Amniotic epithelial cell (primary cell): Measurements from ENCODE around the gene BTRC.

Source experiments
- DNase-seq: peaks from one replicate; pipeline ENCODE4 v3.0.0-alpha.2; 2010; ENCODE audit warnings: low read depth

Gene BTRC

DNA sequence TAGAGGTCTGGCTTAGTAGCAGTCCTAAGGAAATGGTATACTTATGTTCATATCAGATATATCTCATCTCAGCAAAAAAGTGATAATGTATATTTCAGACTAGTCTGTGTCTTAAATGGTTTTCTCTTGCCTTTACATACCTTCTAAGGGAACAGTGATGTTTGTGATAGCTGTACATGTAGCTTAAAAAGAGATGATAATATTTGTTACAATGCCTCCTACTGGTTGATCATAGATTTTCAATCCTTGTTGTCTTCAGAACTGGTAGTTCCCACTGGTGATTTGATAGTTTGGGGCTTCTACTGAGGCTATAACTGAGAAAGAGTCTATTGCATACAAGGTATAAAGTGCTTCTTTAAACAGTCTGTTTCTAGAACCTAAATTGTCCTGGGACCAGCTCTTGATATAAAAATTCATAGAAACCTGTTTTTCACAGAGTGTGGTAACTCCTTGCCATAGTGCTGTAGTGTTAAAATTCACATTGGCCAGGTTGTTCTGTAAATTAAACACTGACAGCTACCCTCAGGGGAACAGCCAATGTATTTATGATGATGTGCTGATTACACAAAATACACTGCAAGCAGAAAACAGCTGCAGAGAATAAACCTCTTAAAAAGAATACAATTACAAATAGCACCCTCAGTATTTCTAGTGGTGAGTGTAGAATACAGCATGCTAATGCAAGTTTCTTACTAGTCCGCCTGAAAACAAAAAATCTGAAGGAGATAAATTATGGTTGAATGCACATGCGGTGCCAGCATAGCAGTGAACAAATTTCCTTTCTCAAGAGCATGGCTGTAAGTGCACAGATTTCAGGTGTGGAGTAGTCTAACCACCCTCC lies 90.3 kb downstream of the BTRC start:
- peak; percentile 22 for DNase-seq

DNA sequence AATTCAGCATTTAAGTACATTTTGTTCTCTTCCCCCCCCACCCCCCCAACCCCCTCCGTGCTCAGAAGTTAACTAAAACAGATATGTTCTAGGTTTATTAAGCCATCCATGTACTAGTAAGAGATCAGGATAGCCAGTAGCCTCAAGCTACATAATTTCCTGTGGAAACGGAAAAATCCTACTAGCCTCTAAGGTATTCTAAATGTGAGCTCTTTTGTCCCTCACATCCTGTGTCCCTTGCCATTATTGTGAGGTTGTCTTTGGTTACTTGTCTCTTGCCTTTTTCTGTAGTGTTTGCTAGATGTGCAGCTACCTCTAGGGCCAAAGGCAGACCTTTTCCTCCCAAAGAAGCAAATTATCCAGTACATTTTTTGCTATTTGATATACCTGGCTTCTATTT lies 92.1 kb downstream of the BTRC start:
- DNase-seq = no peak

DNA sequence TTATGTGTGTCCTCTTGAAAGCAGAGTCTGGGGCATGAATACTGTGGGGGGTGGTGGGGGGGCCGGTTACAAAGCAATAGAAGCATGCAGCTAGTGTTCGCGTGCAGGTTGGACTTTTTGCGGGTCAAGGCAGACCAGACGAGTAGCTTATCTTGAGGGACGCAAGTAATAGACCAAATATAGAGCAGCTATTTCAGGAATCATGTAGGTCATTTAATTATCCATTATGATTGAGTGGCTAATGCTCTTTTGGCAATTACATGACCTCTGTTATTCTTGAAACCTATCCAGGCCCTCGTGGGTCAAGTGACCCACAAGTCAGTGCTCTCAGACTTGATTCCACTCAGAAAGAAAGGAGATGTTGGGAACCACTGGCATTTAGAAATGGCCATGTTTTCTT lies 93.0 kb downstream of the BTRC start:
- DNase-seq = no peak

DNA sequence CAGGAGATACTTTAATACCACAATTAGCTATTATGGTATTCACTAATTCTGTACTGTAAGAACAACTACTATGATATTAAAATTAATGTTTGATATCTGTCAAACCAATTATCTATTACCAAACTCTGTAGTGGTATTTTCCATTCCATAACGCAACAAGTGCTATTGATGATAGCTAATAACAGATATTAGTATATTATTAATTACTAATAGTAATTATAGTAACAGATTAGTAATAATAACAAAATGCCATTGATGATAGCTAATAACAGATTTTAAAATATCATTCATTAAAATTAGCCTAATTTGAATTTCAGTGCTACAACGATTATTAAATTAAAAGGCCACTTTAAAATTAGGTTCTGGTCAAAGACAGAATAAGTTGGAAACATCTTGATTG lies 93.5 kb downstream of the BTRC start:
- DNase-seq = no peak

DNA sequence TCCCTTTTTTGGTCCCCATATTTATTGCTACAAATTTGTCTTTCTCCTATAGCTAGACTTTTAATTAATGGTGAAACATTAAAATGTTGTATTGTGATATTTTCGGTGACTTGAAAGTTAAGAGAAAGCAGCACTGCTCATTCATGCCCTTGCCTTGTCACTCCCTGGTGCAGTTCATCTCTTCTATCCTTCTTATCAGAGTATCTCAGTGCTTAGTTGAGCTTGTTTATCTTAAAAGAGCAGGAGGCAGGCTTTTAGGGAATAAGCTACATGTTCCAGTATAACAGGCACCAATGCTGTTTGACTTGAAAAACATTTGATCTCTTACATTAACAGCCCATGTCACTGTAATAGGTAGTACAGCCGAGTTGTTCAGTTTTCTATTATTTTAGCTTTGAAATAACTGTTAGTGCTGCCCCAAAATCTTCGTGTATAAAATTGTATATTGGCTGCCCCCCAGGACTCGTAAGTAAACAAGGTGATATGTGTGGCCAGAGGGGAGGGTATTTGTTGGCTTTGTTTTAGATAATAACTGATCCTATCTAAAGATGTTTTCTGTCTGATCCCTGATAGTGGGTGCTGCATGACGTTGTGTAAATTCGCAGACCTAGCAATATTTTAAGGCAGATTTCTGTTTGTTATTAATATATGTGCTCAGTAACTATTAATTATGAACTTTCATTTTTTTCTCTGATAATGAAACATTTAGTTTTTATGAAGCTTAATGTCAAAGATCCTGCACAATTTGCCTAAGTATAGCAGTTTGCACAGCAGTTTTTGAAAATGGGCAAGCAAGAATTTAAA lies 96.5 kb downstream of the BTRC start:
- DNase-seq = peak; percentile 5

DNA sequence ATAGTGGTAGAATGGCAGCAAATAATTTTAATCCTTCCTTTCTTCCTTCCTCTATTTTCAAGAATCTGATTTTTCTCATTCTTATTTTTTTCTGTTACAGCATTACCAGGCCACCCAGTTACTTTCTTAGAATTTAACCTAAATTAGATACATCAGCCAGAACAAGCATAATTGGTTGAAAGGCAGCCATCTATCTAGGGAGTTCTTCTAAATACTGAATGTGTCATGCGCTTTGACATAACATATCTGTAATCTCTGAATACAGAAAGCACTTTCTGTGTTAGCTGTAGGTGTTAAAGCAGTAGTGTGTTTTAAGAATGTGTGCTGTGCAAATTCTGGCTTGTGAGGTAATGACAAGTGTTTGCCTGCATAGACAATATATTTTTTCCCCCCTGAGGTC lies 97.3 kb downstream of the BTRC start:
- no peak for DNase-seq

DNA sequence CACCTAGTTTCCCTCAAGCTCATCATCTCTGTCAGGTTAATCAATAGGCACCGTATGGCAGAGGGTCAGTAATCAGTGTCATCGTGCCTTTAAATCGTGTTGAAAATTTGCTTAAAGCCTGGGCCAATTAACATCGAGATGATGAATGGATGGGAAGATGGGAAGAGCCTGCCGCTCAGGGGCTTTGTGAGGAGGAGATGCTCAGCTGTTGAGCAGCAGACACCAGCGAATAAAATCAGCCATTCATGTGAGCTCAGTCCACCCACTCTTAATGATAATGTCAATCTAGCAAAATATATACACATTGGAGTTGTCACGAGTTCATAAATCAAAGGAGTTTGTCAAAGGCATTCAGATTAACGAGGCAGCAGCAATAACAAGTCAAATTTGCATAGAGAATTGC lies 97.7 kb downstream of the BTRC start:
- no peak for DNase-seq

DNA sequence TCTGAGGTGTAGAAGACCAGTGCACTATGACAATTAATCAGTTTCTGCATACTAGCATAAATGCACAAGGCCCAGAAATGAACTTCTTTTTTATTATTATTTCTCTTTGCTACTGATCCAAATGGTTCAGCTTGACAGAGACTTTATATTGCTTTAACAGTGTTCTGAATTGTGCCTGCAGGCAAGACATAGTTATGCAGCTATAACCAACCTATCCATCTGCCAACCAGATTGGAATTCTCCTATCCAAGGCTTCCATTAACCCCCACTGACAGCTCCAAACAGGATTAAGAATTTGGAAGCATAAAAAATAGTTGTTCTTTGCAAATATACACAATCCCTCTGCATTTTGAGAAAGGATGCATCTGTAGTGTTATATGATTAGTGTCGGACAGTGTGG lies 98.2 kb downstream of the BTRC start:
- no peak for DNase-seq

DNA sequence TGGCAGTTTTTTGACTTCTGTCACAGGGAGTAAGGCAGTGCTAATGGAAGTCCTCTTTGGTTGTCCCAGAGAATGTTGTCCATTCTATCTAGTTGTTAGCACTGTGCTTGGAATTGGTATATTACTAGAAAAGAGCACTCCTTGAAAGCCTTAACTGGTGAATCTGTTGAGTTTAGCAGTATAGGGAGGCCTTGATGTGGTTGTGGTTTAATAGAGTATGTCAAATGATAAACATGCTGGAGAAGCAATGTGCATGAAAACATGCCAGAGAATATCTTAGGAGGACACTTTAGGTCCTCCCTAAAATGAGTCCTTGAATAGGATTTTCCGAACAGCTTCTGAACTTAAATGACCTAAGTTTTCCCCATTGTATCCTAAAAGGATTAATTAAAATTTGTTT lies 98.6 kb downstream of the BTRC start:
- DNase-seq = peak; percentile 10

DNA sequence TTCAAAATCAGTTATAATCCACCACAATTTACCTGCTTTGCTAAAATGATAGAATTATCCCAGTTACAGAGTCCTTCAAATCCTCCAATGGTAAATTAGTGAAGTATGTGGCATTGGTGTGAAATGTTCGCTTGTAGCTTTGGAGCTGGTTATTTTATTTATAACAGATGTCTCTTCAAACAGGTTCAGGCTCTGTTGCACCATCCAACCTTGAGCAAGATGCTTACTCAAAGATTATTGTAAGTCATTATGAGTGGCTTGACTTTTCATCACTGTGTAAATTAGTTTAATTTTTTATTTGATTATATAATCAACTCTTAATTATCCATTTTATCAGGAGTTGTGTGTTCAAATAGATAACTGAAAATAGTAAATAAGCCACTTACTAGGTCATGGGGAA lies 99.4 kb downstream of the BTRC start:
- DNase-seq = peak; percentile 67

DNA sequence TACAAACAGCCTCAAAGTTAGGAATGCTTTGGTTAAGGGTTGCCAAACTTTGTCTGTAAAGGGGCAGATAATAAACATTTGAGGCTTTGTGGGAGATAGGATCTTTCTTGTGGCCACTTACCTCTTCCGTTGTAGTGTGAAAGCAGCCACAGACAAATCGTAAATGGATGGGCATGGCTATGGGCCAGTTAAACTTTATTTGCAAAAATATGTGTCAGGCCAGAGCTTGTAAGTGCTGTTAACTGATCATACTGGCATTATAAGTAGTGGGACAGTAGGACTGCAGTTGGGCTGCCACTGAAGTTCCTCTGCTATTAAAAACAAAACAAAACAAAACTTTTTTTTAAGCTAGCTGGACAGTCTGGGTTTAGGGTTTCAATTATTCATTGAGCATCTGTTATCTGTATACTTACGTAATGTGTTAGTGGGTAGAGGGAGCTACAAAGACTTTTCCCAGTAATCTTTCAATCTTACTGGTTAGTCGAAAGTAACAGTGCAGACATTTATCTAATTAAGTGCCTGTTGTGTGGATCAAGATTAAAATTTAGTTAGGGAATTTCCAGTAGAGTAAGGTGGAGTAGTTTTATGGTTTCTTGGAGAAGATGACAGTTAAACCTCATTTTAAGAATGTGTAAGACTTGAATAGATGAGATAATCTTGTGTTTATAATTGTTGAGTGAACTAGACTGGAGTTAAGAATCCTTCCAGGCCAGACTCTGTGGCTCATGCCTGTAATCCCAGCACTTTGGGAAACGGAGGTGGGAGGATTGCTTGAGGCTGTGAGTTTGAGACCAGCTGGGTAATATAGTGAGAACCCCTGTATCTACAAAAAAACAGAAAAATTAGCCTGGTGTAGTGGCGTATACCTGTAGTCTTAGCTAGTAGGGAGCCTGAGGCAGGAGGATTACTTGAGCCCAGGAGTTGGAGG lies 100.1 kb downstream of the BTRC start:
- peak; percentile 85 for DNase-seq

DNA sequence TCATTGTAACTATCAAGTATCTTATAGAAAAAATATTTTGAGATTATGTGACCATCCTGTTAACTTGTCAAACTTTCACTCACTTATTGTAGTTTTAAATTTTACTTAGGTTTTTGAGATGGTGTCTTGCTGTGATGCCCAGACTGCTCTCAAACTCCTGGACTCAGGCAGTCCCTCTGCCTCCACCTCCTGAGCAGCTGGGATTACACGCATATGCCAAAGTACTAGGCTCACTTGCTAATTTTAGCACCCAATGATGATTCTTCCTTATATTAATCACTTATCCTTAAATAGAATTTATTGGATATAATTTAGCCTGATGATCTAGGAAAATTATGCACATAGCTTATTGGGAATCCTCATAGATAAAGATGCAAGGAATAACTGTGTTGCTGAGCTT lies 104.9 kb downstream of the BTRC start:
- no peak for DNase-seq

DNA sequence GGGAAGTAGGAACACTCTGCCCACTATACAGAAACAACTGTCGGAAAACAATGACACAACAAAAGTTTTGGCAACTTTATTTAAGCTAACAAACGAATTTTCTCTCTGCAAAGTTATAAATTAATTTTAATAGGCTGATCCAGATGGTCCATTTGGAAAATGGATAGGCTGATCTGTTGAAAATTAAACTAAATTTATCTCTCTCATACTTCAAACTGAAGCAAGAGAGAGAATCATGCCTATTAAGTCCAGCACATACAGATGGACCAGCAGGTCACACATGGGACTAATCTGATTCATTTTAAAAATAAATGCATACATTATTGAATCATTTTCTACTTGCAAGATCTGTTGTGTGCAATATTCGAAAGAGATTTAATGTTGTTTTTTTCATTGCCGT lies 110.1 kb downstream of the BTRC start:
- DNase-seq = no peak

DNA sequence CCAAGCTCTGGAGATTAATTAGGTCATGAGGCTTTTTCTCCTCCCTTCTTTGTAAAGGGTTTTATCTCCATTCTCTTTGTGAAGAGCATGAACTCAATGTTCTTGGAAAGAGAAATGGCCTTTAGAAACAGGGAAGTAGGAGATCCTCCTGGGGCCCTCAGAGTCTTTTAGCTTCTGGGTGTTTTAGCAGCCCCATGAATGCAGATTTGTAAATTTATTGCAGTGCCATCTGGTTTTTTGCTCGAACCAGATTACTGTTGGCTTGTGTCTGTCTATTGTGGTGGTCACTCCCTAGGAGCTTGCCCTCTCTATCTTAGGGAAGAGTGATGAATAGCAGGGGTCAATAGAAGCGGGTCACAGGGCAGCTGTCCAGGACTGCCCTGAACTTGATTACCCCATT lies 110.6 kb downstream of the BTRC start:
- peak; percentile 1 for DNase-seq

DNA sequence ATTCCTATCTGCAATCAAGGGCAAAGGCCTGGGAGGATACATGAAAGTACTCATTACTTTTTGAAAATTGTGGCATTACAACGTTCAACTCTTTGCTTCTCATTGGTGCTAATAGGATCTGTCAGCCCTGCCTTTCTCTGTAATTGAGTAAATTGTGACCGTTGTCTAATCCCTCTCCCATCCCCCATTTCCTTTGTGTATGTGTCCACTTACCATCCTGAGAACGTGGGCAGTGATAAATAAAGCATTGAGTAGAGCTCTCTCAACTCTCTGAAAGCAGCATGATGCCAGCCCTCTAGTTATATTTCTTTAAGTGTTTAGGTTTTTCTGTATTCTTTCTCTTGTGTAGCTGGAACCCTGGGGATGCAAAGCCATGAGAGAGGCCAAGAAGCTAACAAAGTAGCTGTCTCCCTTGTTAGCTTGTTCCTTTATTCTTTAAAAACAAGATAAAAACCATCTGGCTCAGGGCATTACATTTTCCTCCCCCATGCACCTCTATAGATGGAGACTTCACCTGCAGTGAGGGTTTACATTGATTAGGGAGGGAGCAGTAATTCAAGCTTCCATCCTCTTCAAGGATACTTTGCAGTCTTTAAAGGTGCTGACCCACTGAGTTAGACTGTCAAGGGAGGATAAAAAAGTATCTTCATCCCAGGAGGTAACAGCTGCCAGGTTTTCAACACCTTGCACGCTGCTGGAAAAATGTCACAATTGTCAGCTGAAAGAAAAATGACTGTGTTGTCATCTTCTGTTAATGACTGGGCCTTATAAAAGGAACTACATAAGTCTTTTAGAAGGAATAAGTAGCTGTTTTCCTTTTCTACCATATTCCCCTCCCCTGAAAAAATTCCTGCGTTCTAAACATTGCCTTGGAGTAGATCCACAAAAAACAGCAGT lies 112.3 kb downstream of the BTRC start:
- DNase-seq = no peak

DNA sequence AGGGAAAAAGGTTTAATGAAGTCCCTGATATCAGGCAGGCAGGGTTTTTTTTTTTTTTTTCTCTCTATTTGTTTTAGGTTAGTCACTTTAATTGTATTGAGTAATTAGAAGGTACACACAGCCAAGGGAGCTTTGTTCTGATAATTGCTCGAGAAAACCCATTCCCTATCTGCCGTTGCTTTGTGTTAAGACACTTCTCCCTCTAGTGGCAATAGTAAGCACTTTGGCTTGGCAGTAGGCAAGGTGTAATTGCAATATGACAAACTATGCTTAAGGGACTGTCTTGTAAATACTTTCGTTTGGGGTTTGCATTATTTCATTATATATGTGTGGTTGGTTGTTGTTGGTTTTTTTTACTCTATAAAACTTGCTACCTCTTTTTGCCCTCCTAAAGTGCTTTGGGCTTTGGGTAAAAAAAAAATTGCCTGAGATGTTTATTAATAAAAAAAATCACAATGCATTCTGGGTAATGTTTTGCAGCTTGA lies 113.4 kb downstream of the BTRC start:
- peak; percentile 78 for DNase-seq

DNA sequence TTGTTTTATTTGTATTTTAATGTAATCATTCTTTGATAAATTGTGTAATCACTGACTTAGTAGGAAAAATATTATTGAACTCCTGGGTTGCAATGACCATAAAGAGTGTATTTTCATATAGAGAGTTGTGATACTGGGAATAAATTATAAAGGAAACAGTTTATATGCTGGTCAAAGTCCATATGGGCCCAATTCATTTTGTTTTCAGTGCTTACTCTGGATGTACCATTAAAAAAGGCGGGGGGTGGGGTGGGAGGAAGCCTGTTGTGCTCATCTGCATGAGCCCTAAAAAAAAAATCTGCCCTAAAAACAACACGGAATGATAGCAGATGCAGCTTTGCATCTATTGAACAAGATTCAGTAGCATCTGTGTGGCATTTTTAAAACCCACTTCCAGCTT lies 114.2 kb downstream of the BTRC start:
- no peak for DNase-seq

DNA sequence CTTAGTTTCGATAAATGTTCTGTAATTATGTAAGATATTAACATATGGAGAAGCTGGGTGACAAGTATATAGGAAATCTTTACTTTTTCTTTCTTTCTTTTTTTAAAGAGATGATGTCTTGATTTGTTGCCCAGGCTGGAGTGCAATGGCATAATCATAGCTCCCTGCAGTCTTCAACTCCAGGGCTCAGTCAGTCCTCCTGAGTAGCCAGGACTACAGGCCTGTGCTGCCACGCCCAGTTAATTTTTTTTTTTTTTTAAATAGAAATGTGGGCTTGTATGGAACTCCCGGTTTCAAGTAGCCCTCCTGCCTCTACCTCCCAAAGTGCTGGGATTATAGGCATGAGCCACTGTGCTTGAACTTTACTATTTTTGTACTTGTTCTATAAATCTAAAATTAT lies 122.4 kb downstream of the BTRC start:
- no peak for DNase-seq

DNA sequence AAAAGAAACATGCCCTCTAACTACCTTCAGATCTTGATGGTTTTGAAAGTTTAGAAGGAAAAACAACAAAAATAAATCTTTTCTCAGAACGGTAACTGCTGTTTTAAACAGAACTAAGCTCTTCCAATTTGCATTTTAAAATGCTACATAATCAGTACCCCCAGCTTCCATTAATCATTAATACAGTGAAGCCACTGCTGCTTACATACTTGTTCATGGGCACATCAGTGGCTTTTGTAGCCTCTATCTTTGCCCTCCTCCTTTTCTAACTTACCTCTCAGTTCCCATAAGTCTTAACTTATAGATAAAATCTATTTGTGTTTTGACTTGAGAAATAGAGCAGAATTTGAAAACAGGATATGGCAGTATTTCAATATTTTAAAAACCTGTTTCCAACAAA lies 125.0 kb downstream of the BTRC start:
- no peak for DNase-seq

DNA sequence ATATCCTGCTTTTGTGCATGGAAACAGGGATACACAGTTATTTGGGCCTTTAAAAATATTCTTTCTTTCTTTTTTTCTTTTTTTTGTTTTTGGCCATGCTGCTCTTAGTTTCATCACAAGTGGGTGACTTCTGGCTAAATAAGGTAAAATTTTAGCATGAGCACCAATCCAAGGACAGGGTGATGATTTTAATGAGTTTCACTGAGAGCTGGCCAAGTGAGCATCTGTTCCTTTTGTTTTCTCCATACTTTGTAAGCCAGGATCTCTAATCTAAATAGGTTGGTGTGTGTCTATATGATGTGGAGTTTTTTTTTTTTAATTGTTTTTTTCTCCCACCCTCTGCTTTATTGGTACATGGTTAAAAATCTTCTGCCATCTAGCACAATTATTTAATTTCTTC lies 127.3 kb downstream of the BTRC start:
- no peak for DNase-seq

DNA sequence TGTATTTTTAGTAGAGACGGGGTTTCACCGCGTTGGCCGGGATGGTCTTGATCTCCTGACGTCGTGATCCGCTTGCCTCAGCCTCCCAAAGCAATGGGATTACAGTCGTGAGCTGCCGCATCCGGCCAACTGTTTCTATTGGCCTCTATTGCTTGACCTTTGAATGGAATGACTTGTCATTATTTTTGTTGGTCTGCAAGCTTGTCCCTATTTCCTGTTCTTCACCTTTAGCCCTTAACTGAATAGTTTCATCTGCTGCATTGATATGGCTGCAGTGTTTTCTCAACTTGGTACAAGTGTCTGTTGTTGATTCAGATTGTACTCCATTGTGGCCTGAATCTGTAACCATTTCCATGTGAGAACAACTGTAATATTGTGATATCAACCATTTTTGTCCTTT lies 128.6 kb downstream of the BTRC start:
- no peak for DNase-seq
